22Rv1 (cell line): ENCODE measurements around the gene HIPK2.

ENCODE experiments used
- ZFX ChIP-seq: fragments of 450-650 bp; IDR thresholded peaks from 2 replicates; pipeline ENCODE4 v1.6.1; 2017; ENCODE audit warnings: antibody characterized with exemption, borderline replicate concordance
- TF ChIP-seq, protein P1 (sequence below): fragments of 450-650 bp; IDR thresholded peaks from 2 replicates; pipeline ENCODE4 v1.5.1; 2017; ENCODE audit warnings: mild to moderate bottlenecking

DNA sequence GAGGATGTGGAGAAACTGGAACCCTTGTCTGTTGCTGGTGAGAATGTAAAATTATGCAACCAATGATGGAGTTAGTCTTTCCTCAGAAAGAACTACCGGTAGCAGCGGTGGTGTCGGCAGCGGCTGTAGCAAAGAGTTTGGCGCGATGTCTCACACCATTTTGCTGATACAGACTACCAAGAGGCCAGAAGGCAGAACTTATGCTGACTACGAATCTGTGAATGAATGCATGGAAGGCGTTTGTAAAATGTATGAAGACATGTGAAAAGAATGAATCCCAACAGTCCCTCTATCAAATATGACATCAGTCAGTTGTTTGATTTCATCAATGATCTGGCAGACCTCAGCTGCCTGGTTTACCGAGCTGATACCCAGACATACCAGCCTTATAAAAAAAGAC, 243.7 kb downstream of the HIPK2 start:
- TF ChIP-seq, protein P1, sequence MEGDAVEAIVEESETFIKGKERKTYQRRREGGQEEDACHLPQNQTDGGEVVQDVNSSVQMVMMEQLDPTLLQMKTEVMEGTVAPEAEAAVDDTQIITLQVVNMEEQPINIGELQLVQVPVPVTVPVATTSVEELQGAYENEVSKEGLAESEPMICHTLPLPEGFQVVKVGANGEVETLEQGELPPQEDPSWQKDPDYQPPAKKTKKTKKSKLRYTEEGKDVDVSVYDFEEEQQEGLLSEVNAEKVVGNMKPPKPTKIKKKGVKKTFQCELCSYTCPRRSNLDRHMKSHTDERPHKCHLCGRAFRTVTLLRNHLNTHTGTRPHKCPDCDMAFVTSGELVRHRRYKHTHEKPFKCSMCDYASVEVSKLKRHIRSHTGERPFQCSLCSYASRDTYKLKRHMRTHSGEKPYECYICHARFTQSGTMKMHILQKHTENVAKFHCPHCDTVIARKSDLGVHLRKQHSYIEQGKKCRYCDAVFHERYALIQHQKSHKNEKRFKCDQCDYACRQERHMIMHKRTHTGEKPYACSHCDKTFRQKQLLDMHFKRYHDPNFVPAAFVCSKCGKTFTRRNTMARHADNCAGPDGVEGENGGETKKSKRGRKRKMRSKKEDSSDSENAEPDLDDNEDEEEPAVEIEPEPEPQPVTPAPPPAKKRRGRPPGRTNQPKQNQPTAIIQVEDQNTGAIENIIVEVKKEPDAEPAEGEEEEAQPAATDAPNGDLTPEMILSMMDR = no peak
- TF ChIP-seq ZFX = no peak
